ENCODE data around the gene PCSK5.

- no peak for TF ChIP-seq POLR2A (IDR thresholded peaks at IDR 0.05)
- TF ChIP-seq, protein P1, sequence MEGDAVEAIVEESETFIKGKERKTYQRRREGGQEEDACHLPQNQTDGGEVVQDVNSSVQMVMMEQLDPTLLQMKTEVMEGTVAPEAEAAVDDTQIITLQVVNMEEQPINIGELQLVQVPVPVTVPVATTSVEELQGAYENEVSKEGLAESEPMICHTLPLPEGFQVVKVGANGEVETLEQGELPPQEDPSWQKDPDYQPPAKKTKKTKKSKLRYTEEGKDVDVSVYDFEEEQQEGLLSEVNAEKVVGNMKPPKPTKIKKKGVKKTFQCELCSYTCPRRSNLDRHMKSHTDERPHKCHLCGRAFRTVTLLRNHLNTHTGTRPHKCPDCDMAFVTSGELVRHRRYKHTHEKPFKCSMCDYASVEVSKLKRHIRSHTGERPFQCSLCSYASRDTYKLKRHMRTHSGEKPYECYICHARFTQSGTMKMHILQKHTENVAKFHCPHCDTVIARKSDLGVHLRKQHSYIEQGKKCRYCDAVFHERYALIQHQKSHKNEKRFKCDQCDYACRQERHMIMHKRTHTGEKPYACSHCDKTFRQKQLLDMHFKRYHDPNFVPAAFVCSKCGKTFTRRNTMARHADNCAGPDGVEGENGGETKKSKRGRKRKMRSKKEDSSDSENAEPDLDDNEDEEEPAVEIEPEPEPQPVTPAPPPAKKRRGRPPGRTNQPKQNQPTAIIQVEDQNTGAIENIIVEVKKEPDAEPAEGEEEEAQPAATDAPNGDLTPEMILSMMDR (IDR thresholded peaks at IDR 0.05): no peak
These were observed 128.3 kb downstream of the PCSK5 start for GRCh38 chr9:76018761-76019160.

Measured in adrenal gland (tissue), 5 donors.